ENCODE results near the gene CPEB1. TPM values are rescaled to one million over a fixed set of nuclear protein-coding genes. Genes with fewer than 3 reads are reported as not detected.

The CPEB1 gene
- polyA plus RNA-seq, 1 donor from 2014 or later = 13.5 TPM

Other genes with a start within 250 kb of the CPEB1 start
- gene GOLGA6L9, start 217.5 kb downstream of the CPEB1 start, polyA plus RNA-seq (ENCODE audit: insufficient read depth, low read depth, low replicate concordance) = 1.3 TPM
- gene RPS17, start 106.9 kb downstream of the CPEB1 start, polyA plus RNA-seq (ENCODE audit: insufficient read depth, low read depth, low replicate concordance) = 2,070 TPM
- 78.1 TPM for gene AP3B2, start 62.5 kb upstream of the CPEB1 start, polyA plus RNA-seq (ENCODE audit: insufficient read depth, low read depth, low replicate concordance)
- gene FSD2, start 158.7 kb upstream of the CPEB1 start, polyA plus RNA-seq (ENCODE audit: insufficient read depth, low read depth, low replicate concordance) = not detected
- 1.8 TPM for gene WHAMM, start 162.3 kb upstream of the CPEB1 start, polyA plus RNA-seq (ENCODE audit: insufficient read depth, low read depth, low replicate concordance)